K562 (cell line): ENCODE measurements around the gene EIF3K.

Experiments used
- FOXP1 ChIP-seq: sonication (generic); formaldehyde crosslinking; IDR thresholded peaks from 2 replicates; pipeline ENCODE4 v1.8.0; 2022; ENCODE audit warnings: mild to moderate bottlenecking, missing genetic modification reagents
- ZNF124 ChIP-seq: sonication (generic); formaldehyde crosslinking; IDR thresholded peaks from 2 replicates; pipeline ENCODE4 v1.8.1; 2022; ENCODE audit warnings: missing genetic modification reagents
- TF ChIP-seq, protein P1 (sequence below): sonication (generic); formaldehyde crosslinking; IDR thresholded peaks from 2 replicates; pipeline ENCODE4 v1.8.0; 2022; ENCODE audit warnings: mild to moderate bottlenecking, missing genetic modification reagents

DNA sequence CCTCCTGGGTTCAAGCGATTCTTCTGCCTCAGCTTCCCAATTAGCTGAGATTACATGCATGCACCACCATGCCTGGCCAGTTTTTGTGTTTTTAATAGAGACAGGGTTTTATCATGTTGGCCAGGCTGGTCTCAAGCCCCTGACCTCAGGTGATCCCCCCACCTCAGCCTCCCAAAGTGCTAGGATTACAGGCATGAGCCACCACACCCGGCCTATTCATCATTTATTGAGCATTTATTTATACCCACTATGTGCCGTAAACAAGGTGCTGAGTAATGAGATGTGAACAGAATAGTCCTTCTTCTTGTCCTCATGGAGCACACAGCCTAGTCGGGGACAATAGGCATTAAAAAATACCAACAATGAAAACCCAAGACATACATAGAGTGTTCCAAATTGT is 54.0 kb downstream of the EIF3K start:
- no peak for TF ChIP-seq FOXP1 (CRISPR knock-in tag)
- TF ChIP-seq ZNF124 (CRISPR knock-in tag), result no peak
- TF ChIP-seq, protein P1, sequence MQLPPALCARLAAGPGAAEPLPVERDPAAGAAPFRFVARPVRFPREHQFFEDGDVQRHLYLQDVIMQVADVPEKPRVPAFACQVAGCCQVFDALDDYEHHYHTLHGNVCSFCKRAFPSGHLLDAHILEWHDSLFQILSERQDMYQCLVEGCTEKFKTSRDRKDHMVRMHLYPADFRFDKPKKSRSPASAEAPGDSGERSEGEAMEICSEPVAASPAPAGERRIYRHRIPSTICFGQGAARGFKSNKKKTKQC, result no peak
